ENCODE measurements around the gene PRR5L.
A peak's percentile ranks its signal among the peaks of the same experiment; 100 is the strongest.

PRR5L gene, protein sequence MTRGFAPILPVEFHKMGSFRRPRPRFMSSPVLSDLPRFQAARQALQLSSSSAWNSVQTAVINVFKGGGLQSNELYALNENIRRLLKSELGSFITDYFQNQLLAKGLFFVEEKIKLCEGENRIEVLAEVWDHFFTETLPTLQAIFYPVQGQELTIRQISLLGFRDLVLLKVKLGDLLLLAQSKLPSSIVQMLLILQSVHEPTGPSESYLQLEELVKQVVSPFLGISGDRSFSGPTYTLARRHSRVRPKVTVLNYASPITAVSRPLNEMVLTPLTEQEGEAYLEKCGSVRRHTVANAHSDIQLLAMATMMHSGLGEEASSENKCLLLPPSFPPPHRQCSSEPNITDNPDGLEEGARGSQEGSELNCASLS

DNA sequence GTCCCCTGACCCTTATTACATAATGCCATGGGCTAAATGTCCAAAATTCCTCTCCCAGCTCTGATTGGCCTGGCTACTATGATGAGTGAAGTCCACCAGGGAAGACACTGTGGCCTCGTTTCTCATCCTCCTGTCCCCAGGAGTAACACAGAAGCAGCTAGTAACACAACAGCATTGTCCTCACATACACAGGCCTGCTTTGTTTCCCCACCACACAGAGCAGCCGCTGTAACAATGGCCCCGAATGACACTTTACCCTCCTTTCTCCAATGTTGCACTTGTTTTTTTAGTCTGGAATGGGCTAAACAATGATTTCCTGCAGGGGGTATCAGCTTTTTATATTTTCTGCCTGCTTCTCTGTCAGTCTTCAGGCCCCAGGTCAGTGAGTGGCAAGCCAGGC, at the start of gene PRR5L:
TSS of gene PRR5L (plus strand) at position 363 of the 400 bp plus-strand sequence. CDS start 104,834 bp downstream, outside the sequence.
- H3K4me3 ChIP-seq (replicated peaks in 1 of 2; ENCODE audit: low read depth in 2 of 2, low read length in 2 of 2), result no peak within 1 kb of the TSS
- DNase-seq (ENCODE audit: low read depth in 2 of 2), result no peak
- TF ChIP-seq, protein P1, sequence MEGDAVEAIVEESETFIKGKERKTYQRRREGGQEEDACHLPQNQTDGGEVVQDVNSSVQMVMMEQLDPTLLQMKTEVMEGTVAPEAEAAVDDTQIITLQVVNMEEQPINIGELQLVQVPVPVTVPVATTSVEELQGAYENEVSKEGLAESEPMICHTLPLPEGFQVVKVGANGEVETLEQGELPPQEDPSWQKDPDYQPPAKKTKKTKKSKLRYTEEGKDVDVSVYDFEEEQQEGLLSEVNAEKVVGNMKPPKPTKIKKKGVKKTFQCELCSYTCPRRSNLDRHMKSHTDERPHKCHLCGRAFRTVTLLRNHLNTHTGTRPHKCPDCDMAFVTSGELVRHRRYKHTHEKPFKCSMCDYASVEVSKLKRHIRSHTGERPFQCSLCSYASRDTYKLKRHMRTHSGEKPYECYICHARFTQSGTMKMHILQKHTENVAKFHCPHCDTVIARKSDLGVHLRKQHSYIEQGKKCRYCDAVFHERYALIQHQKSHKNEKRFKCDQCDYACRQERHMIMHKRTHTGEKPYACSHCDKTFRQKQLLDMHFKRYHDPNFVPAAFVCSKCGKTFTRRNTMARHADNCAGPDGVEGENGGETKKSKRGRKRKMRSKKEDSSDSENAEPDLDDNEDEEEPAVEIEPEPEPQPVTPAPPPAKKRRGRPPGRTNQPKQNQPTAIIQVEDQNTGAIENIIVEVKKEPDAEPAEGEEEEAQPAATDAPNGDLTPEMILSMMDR (IDR thresholded peaks at IDR 0.05; ENCODE audit: low read depth, low read length), result no peak

DNA sequence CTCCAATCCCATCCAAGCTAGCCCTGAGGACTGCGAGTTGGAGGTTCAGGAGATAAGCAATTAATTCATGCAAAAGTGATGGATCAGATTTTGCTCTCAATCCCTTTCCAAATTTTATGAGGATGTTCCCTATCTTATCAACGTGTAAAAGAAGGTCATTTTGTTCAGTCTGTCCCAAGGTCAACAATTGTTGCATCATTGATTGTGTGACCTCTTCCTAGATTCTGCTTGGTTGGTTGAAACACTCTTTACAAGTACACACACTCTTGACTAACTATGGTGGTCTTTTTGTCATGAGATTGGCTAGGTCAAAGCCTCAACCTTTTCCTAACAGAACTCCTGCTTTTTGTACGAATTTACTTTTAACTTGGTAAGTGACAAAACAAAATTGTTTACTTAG, 48.6 kb upstream of the PRR5L start:
- H3K4me3 ChIP-seq (replicated peaks in 1 of 2; ENCODE audit: low read depth in 2 of 2, low read length in 2 of 2), result no peak overlapping the region
- DNase-seq (ENCODE audit: low read depth in 2 of 2), result no peak
- TF ChIP-seq, protein P1 (IDR thresholded peaks at IDR 0.05; ENCODE audit: low read depth, low read length), result no peak

DNA sequence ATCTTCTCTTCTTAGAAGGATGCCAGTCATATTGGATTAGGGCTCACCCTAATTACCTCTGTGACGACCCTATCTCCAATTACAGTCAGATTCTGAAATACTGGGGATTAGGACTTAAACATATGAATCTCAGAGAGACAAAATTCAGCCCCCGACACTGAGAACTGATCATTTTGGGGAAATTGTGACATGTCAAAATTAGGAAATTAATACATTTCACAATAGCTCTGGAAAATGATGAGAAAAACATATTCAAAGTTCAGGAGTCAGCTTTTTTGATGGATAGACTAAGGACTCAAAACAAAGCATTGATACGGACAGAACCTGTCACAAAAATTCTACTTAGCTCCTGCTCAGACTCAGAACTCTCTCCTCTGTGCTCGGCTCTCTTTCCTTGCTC, 47.7 kb upstream of the PRR5L start:
- no peak for DNase-seq (ENCODE audit: low read depth in 2 of 2)
- TF ChIP-seq, protein P1 (IDR thresholded peaks at IDR 0.05; ENCODE audit: low read depth, low read length), result no peak
- H3K4me3 ChIP-seq (replicated peaks in 1 of 2; ENCODE audit: low read depth in 2 of 2, low read length in 2 of 2), result no peak overlapping the region

DNA sequence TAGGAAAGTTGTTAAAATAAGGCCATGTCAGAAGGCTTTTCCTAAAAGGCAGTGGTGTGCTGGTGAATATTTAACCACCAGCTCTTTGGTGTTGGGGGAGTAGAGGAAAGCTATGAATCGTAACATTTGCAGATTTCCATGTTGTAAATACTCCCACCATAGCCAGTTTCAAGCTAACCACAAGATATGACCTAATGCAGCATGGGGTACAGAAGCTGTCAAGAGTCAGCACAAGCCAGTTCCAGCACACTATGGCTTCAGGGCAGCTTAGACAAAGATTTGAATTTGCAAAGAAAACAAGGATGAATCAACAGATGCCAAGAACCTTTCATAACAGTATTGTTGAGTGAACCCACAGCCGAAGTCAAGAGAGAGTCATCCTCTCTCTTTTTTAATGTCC, 46.8 kb upstream of the PRR5L start:
- peak; percentile 87 for DNase-seq (ENCODE audit: low read depth in 2 of 2)
- no peak overlapping the region for H3K4me3 ChIP-seq (replicated peaks in 1 of 2; ENCODE audit: low read depth in 2 of 2, low read length in 2 of 2)
- TF ChIP-seq, protein P1 (IDR thresholded peaks at IDR 0.05; ENCODE audit: low read depth, low read length), result no peak

DNA sequence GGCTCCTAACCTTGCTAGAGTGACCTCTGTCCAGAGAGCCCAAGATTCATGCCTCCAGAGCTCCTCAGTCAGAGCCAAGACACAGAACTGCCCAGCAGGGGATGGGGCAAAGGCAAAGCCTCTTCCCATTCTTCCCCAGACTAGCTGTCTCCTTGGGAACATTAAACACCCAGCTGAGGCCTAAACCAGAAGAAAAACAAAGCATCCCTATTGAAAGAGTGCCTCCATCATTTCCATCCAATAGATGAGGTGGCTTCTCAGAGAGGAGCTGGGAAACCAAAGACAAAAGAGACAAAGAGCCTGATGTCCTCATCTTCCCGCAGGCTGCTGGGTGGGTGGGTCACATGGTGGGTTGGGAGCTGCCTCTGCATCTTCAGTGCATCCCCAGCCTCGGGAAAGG, 44.3 kb upstream of the PRR5L start:
- TF ChIP-seq, protein P1 (IDR thresholded peaks at IDR 0.05; ENCODE audit: low read depth, low read length), result no peak
- DNase-seq (ENCODE audit: low read depth in 2 of 2), result no peak
- no peak overlapping the region for H3K4me3 ChIP-seq (replicated peaks in 1 of 2; ENCODE audit: low read depth in 2 of 2, low read length in 2 of 2)

DNA sequence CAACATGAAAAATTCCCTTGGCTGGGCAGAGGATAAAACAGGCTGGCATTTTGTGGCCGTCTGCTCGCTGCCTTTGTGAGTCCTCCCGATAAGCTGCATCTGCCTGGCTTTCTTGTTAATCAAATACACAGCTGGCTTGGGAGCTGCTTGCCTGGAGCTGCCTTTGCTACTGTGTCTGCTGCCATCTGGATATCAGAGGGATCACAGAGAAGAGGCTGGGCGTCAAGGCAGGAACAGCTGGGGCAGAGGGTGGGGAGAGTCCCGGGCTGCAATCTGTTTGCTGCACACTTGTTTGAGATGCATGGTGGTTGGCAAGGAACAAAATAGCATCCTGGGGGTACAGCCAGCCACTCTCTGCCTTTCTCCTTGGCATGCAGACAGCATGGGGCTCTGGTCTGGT, 42.9 kb upstream of the PRR5L start:
- H3K4me3 ChIP-seq (replicated peaks in 1 of 2; ENCODE audit: low read depth in 2 of 2, low read length in 2 of 2), result no peak overlapping the region
- TF ChIP-seq, protein P1 (IDR thresholded peaks at IDR 0.05; ENCODE audit: low read depth, low read length), result no peak
- no peak for DNase-seq (ENCODE audit: low read depth in 2 of 2)

Measured in cardiac fibroblast (primary cell).